NCI-H446 treated with DMSO at 0.1 percent for 48 hours (cell line): ENCODE results near the gene SH3BP4.

Experiments used
- DNase-seq: peaks from one replicate; lab custom pipeline; 2025; lab: John Stamatoyannopoulos, UW

SH3BP4 gene

GRCh38 chr2:234982096-234982834 lies 30.4 kb downstream of the SH3BP4 start:
- DNase-seq: no peak

- DNase-seq: no peak
Measured at GRCh38 chr2:234983011-234983726, 31.4 kb downstream of the SH3BP4 start.

- no peak for DNase-seq
Measured at GRCh38 chr2:234985608-234986245, 33.9 kb downstream of the SH3BP4 start.

GRCh38 chr2:234986390-234986789 lies 34.6 kb downstream of the SH3BP4 start:
- no peak for DNase-seq

- no peak for DNase-seq
Measured at GRCh38 chr2:234986876-234987720, 35.3 kb downstream of the SH3BP4 start.

GRCh38 chr2:234987754-234988153 lies 35.9 kb downstream of the SH3BP4 start:
- no peak for DNase-seq

- no peak for DNase-seq
Measured at GRCh38 chr2:234988491-234988890, 36.7 kb downstream of the SH3BP4 start.

GRCh38 chr2:234989183-234989701 lies 37.4 kb downstream of the SH3BP4 start:
- peak; percentile 98 for DNase-seq

GRCh38 chr2:234990300-234990699 lies 38.5 kb downstream of the SH3BP4 start:
- no peak for DNase-seq

- DNase-seq: no peak
Measured at GRCh38 chr2:234991290-234991689, 39.5 kb downstream of the SH3BP4 start.

- no peak for DNase-seq
Measured at GRCh38 chr2:234991793-234992192, 40.0 kb downstream of the SH3BP4 start.

- DNase-seq: no peak
Measured at GRCh38 chr2:234992196-234992595, 40.4 kb downstream of the SH3BP4 start.

- no peak for DNase-seq
Measured at GRCh38 chr2:234992624-234993349, 41.0 kb downstream of the SH3BP4 start.

GRCh38 chr2:234993541-234993981 lies 41.7 kb downstream of the SH3BP4 start:
- no peak for DNase-seq

GRCh38 chr2:234994438-234995321 lies 42.9 kb downstream of the SH3BP4 start:
- no peak for DNase-seq

GRCh38 chr2:234995332-234996068 lies 43.7 kb downstream of the SH3BP4 start:
- DNase-seq: no peak

- no peak for DNase-seq
Measured at GRCh38 chr2:234996069-234996940, 44.5 kb downstream of the SH3BP4 start.

GRCh38 chr2:234996941-234997270 lies 45.1 kb downstream of the SH3BP4 start:
- no peak for DNase-seq

- no peak for DNase-seq
Measured at GRCh38 chr2:234997389-234997788, 45.6 kb downstream of the SH3BP4 start.
